K562 (cell line): ENCODE results near the gene MYADML2. TPM values are rescaled to one million over a fixed set of nuclear protein-coding genes. Genes with fewer than 3 reads are reported as not detected.

Experiments
- BCLAF1 ChIP-seq, 2 experiments: fragments of 450-650 bp in 1 of 2; IDR thresholded peaks; 2 replicates each; pipeline ENCODE4 v1.6.1; 2011 to 2017; ENCODE audit warnings: low read depth in 2 of 2, antibody characterized with exemption in 1 of 2, borderline replicate concordance in 1 of 2, low read length in 1 of 2, mild to moderate bottlenecking in 1 of 2, mixed read lengths in 1 of 2; ENCODE audit not compliant: control insufficient read depth in 1 of 2
- BRCA1 ChIP-seq, 2 experiments: fragments of 450-650 bp in 1 of 2; sonication (generic) in 1 of 2; formaldehyde crosslinking in 1 of 2; IDR thresholded peaks; 2 replicates each; pipeline versions ENCODE4 v1.5.0 to v1.6.1; 2017 to 2020; ENCODE audit warnings: mild to moderate bottlenecking in 1 of 2, missing genetic modification reagents in 1 of 2
- CLOCK ChIP-seq: fragments of 250-450 bp; sonication (Bioruptor Pico); IDR thresholded peaks from 2 replicates; pipeline ENCODE4 v1.4.0; 2020; ENCODE audit warnings: mild to moderate bottlenecking, moderate library complexity, borderline replicate concordance
- E2F8 ChIP-seq: fragments of 450-650 bp; IDR thresholded peaks from 2 replicates; pipeline ENCODE4 v1.7.1; 2018; ENCODE audit warnings: mild to moderate bottlenecking, low read depth; ENCODE audit not compliant: partially characterized antibody
- FOXP1 ChIP-seq: sonication (generic); formaldehyde crosslinking; IDR thresholded peaks from 2 replicates; pipeline ENCODE4 v1.8.0; 2022; ENCODE audit warnings: mild to moderate bottlenecking, missing genetic modification reagents
- FUS ChIP-seq: fragments of 200-400 bp; formaldehyde crosslinking; optimal IDR thresholded peaks from 2 replicates; pipeline ENCODE3; 2017; ENCODE audit warnings: low read depth, low read length
- MXI1 ChIP-seq: IDR thresholded peaks from 2 replicates; pipeline ENCODE4 v1.6.1; 2011; ENCODE audit warnings: low read depth, mild to moderate bottlenecking, improper control_type of control experiment, low read length
- NR2F6 ChIP-seq: fragments of 450-650 bp; formaldehyde crosslinking; IDR thresholded peaks from 2 replicates; pipeline ENCODE4 v1.4.0; 2020; ENCODE audit warnings: mild to moderate bottlenecking
- PTTG1 ChIP-seq: fragments of 450-650 bp; IDR thresholded peaks from 2 replicates; pipeline ENCODE4 v1.6.1; 2016; ENCODE audit warnings: low read depth, mild to moderate bottlenecking, missing genetic modification characterization, missing compliant biosample characterization
- RBFOX2 ChIP-seq: fragments of 200-400 bp; formaldehyde crosslinking; IDR thresholded peaks from 2 replicates; pipeline ENCODE4 v1.6.1; 2017; ENCODE audit warnings: low read depth, mild to moderate bottlenecking, low read length, moderate library complexity
- SMC3 ChIP-seq: conservative IDR thresholded peaks from 2 replicates; pipeline ENCODE4 v1.6.1; 2011; ENCODE audit warnings: low read depth, low read length, improper control_type of control experiment; ENCODE audit not compliant: insufficient read depth
- SRSF3 ChIP-seq: fragments of 200-400 bp; formaldehyde crosslinking; IDR thresholded peaks from 2 replicates; pipeline ENCODE4 v1.6.1; 2016; ENCODE audit warnings: mild to moderate bottlenecking, low read length, moderate library complexity; ENCODE audit not compliant: insufficient read depth
- THAP7 ChIP-seq: fragments of 250-450 bp; sonication (Bioruptor Pico); IDR thresholded peaks from 2 replicates; pipeline ENCODE4 v1.5.0; 2021
- THRAP3 ChIP-seq: fragments of 450-650 bp; IDR thresholded peaks from 2 replicates; pipeline ENCODE4 v1.6.1; 2016; ENCODE audit warnings: mild to moderate bottlenecking, inconsistent platforms, borderline replicate concordance
- ZNF668 ChIP-seq: fragments of 250-450 bp; sonication (Bioruptor Pico); IDR thresholded peaks from 2 replicates; pipeline ENCODE4 v1.8.0; 2022; ENCODE audit warnings: mild to moderate bottlenecking, inconsistent platforms
- polyA plus RNA-seq, 8 experiments: library from polyadenylated mRNA; depleted of rRNA in 4 of 8; stranded (reverse) in 5 of 8; unstranded in 3 of 8; fragments of >200 nt; fragmentation: Nextera tagmentation in 2 of 8; fragmentation: Illumina TruSeq in 1 of 8; extraction: Ambion mirVana in 2 of 8; extraction: Trizol in 1 of 8; gene quantifications; 2 replicates each; pipeline versions ENCODE4 v1.2.1 to v1.2.3, GENCODE V29; 2011 to 2014; ENCODE audit warnings: inconsistent platforms in 1 of 8, missing spikeins in 1 of 8
- total RNA-seq, 7 experiments: library from RNA; depleted of rRNA in 6 of 7; stranded (reverse); fragments of >200 nt in 6 of 7; fragmentation: Illumina TruSeq in 2 of 7; extraction: Trizol in 2 of 7; gene quantifications; 2 replicates each; pipeline versions ENCODE4 v1.2.1 to v1.2.3, GENCODE V29; 2011 to 2021; ENCODE audit warnings: low replicate concordance in 1 of 7

Gene MYADML2
- total and polyA plus RNA-seq, 9 of the 15 experiments (the other 6 are each of a cell fraction or from before 2014, with no cell fraction given) = not detected

- TF ChIP-seq CLOCK (CRISPR knock-in tag) (no peak), E2F8 (no peak), SRSF3 (no peak), BCLAF1 (IDR thresholded peaks at IDR 0.05; ENCODE audit: borderline replicate concordance in 1 of 2, control insufficient read depth in 1 of 2, low read depth in 2 of 2, low read length in 1 of 2) (peak in 1 of 2 experiments; percentile 19; a peak in 1 of 4 replicates), ZNF668 (CRISPR knock-in tag) (no peak), SMC3 (no peak), RBFOX2 (0 out of 2 replicates have a peak, but pooled peaks have one; percentile 28), THAP7 (CRISPR knock-in tag) (no peak), PTTG1 (tag) (no peak), BRCA1 (IDR thresholded peaks at IDR 0.05) (no peak), BRCA1 (CRISPR knock-in tag; IDR thresholded peaks at IDR 0.05) (no peak), FUS (no peak), FOXP1 (CRISPR knock-in tag) (no peak), THRAP3 (no peak), NR2F6 (CRISPR knock-in tag) (no peak), MXI1 (no peak)
Observed at GRCh38 chr17:81984773-81985410, 37.9 kb upstream of the MYADML2 start (continued).
